C4-2B (cell line): Measurements from ENCODE around the gene GLI3.

Experiments used
- CTCF ChIP-seq: fragments of 450-650 bp; conservative IDR thresholded peaks from 2 replicates; pipeline ENCODE4 v1.5.1; 2017; ENCODE audit warnings: mild to moderate bottlenecking
- ZFX ChIP-seq: fragments of 450-650 bp; IDR thresholded peaks from 2 replicates; pipeline ENCODE4 v1.6.1; 2017

- TF ChIP-seq CTCF (no peak), ZFX (no peak)
Observed at GRCh38 chr7:41925946-41926345, 311.1 kb downstream of the GLI3 start.
